Articular chondrocyte of knee joint (primary cell): ENCODE measurements around the gene TYK2. TPM values are rescaled to one million over a fixed set of nuclear protein-coding genes. Genes with fewer than 3 reads are reported as not detected.

ENCODE experiments used
- small RNA-seq: library from RNA; depleted of rRNA; stranded (forward); fragments of <200 nt; gene quantifications from one replicate; pipeline ENCODE3, GENCODE V24; 2012
- total RNA-seq: library from RNA; depleted of rRNA; stranded (reverse); fragments of >200 nt; gene quantifications from 2 replicates; pipeline ENCODE4 v1.2.3, GENCODE V29; 2012

TYK2 gene
- total RNA-seq = 41.3 and 46.0 TPM in 2 replicates

DNA sequence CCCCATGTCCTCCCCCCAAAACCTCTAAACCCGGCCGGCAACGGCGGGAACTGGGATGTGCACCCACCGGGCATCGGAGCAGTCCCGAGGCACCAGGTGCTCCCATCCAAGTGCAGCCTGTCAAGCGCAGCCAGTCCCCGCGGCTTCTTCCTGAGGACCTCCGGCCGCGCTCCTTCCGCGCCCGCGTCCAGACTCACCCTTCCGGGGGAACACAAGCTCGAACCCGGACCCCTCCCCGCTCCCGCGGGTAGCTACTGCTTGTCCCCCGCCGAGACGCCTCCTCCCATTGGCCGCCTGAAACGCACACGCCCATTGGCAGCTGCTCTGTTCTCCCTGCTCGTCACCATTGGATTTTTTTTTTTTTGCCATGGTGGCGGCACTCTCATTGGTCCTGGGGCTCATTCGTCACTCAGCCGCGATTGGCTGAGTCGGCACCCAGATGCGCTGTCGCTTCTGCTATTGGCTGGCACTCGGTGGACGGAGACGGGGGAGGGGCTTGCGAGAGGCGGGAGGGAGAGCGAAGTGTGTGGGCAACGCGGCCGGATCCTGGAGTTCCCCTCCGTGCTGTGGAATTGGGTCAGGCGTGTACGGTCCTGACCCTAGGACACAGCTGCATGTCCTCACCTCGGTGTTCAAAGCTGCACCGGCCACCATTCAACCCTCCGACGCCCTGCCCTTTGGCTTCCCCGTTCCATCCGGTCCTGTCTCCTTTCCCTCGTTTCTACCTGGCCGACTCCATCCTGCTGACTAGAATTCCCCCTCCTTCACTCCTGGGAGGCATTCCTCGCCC lies at the start of gene TYK2:
TSS of gene TYK2 (minus strand) at position 260 of the 790 bp plus-strand sequence. CDS start 2,166 bp downstream, outside the sequence.

DNA sequence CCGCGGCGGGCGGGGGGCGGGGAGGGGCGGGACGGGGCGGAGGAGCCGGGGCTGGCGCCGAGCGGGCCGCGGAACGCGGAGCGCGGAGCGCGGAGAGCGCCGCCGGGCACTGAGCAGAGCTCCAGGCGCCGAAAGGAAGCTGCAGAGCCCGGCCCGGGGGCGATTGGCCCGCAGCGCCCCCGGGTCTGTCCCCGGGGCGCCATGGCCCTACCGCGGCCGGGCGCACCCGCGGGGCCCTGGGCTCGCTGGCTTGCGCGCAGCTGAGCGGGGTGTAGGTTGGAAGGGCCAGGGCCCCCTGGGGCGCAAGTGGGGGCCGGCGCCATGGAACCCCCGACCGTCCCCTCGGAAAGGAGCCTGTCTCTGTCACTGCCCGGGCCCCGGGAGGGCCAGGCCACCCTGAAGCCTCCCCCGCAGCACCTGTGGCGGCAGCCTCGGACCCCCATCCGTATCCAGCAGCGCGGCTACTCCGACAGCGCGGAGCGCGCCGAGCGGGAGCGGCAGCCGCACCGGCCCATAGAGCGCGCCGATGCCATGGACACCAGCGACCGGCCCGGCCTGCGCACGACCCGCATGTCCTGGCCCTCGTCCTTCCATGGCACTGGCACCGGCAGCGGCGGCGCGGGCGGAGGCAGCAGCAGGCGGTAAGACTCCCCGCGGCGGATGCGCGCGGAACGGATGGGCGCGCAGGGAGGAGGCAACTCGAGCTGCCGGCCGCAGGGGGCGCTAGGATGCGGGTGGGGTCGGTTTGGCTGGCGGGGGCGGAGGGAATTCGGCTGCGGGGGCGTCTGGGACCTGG lies 40.3 kb upstream of the TYK2 start, which contains the start of gene PDE4A:
TSS of gene PDE4A (plus strand) at position 95 of the 796 bp plus-strand sequence. CDS start at position 322, 227 bp downstream.

DNA sequence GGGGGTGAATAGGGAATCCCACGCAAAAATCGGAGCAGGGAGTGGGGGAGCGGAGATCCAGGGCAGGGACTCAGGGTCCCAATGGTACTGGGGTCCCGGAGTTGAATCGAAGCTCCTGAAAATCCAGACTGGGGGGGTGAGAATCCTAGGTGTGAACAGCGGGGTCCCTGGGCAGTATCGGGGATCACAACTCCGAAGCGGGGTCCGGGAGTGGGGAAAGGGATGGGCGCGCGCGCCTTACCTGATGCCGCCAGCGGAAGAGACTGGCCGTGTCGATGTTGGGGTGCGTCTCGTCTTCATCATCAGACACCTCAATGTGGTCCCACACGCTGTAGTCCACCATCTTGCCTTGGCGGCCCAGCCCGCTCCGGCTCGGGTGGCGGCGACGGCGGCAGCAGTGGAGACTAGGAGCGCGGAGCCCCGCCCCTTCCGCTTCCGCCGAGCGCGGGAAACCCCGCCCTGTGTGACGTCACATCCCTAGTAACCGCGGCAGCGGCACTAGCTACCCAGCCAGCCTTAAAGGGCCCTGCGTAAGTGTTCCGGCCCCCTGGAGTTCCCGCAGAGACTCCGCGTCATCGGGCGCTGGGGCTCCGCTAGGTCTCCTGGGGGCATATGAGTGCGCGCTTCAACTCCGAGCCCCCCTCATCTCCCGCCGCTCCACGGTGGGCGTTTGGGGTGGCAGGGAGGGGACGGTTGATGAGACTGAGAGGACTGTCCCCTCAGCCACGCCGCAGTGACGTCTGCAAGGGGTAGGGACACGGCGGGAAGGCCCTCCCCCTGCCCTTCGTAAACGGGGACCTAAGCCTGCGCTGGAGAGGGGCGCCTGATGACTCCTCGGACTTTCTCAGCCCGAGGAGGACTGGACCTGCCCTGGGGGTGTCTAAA lies 23.0 kb upstream of the TYK2 start, which contains the start of gene CDC37:
TSS of gene CDC37 (minus strand) at position 406 of the 885 bp plus-strand sequence. CDS start at position 343, 63 bp downstream.

DNA sequence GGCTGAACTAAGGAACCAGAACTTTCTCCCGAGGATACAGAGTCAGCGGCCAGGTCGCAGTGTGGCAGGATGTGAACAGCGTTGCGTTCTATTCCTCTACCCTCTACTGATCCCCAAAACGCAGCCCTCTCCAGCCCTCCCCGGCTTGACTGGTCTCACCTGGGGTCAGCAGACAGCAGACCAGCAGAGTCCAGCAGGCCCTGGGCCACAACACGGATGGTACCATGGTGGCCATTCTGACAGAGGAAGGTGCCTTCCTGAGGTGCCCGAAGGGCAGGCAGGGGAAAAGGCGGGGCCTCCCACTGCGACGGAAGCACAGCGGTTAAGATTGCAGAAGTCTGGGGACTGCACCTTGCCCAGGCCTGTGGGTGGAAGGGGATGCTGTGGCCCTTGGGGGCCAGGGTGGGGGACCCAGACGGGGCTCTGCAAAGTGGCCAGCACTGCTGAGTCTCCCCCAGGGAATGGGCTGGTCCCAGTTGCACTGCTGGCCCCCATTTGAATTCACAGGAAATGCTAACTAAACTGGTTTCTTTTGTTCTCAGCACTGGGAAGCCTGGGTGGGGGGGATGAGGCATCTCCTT lies 40.9 kb downstream of the TYK2 start, which contains the start of gene ICAM3:
TSS of gene ICAM3 (minus strand) at position 245 of the 581 bp plus-strand sequence. CDS start at position 235, 10 bp downstream.

DNA sequence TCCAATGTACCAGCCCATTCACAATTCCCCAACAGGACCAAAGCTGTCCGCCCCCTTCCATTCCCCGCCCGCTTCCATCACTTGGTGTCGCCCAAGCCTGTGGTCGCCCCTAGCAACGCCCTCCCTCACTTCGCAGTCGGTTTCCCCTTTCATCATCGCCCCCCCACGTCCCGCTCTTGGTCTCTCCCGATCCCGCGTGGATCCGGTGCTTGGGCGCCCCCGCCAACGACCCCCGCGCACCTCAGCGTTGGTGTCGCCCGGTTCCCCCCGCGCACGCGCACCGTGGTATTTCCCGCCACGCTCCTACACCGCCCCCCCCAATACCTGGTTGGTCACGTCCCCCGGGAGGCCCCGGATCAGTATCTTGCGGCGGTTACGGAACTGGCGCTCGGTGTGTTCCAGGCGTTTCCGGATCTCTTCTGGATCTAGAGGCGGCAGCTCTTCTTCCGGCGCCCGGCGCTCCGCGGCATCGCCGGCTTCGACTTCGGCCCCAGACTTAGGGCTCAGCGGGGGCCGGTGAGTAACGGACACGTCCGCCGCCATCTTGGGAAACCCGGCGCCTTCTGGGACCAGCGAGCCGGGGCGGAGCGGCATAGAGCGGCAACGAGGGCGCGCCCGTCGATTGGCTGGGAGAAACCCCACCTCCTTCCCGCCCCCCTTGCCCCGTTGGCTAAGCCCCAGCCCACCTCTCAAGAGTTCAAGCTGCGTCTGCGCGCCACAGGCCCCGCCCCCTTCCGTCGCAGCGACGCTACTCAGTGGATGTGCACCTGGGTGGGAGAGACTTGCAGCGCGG lies 47.2 kb downstream of the TYK2 start, which contains the start of gene RAVER1:
TSS of gene RAVER1 (minus strand) at position 565 of the 793 bp plus-strand sequence. CDS start at position 543, 22 bp downstream.

DNA sequence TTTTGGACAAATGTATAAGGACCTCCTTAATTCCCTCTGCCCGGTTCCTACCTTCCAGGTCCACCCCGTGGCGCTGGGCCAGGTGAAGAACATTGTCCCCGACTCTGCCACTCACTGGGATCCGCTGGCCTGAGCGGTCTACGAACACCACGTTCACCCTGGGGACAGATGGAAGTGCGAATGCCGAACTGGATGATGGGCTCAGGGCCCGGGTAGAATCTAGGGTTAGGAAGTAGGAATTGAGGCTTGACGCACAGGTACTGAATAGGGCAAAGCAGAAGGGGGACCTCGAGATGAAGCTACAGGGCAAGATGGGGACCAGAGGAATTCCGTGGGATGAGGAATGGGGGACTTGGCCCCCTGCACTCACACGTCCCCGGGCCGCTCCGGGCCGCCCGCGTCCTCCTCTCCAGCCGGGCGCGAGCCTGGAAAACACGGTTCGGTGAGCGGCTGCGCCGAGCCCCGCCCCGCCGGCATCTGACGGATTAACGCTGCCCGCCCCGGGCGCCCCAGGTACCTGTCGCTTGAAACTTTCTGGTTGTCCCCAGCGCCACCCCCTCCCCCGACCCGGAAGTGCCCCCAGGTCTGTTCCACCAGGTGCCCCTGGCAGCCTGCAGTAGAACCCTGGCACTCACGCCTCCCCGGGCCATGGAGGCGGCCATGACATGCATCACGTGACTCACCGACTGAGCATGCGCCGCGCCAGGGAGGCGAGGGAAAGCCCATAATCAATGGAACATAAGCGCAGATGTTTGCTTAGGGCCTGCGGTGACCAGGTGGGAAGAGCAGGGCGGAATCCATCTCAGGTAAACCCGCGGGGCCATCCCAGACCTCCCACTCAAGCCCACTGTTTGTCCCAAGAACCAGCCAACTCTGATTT lies 64.8 kb downstream of the TYK2 start, which contains the start of gene FDX2:
TSS of gene FDX2 (minus strand) at position 681 of the 880 bp plus-strand sequence. CDS start at position 662, 19 bp downstream.

DNA sequence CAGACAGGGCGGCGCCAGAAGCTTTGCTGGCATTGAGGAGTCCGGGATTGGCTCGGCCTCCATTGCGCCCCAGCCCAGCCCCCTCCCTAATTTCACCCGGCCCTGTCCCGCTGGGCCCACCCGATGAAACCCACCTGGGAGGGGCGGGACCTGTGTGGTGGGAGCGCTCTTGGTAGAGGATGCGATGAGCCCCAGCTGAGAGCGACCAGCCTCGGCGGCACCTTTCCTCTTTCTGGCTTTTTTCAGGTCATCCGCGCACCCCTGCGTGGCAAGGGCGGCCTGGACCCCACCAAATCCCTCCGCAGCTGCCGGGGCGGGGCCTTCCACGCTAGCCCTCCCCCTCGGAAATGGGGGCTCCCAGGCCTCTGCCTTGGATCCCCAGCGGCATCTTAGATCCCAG lies 70.9 kb downstream of the TYK2 start, which contains the start of gene ZGLP1:
TSS of gene ZGLP1 (minus strand) at position 393 of the 400 bp plus-strand sequence.

Small RNA genes lying within 50 kb of the gene (small RNA-seq; reads per million reads assigned to genes)
- gene AC011511.1 = not detected
- not detected for gene AC011511.4

Other genes starting within 250 kb of the TYK2 start
- 43.0 and 48.3 TPM in 2 replicates for gene DNMT1, start 185.6 kb downstream of the TYK2 start, total RNA-seq
- gene S1PR2, start 149.2 kb downstream of the TYK2 start, total RNA-seq = 15.5 and 17.2 TPM in 2 replicates
- gene MRPL4, start 128.4 kb downstream of the TYK2 start, total RNA-seq = 25.6 and 30.3 TPM in 2 replicates
- 33.3 and 41.0 TPM in 2 replicates for gene ICAM1, start 109.5 kb downstream of the TYK2 start, total RNA-seq
- gene ICAM4, start 93.6 kb downstream of the TYK2 start, total RNA-seq = 0.13 and 0.32 TPM in 2 replicates
- under 0.01 and 0.13 TPM in 2 replicates for gene ICAM5, start 90.6 kb downstream of the TYK2 start, total RNA-seq
- gene ZGLP1, start 70.8 kb downstream of the TYK2 start, total RNA-seq = 0.13 and 0.32 TPM in 2 replicates
- gene FDX2, start 64.6 kb downstream of the TYK2 start, total RNA-seq = 18.4 and 19.8 TPM in 2 replicates
- 7.6 and 10.8 TPM in 2 replicates for gene RAVER1, start 47.0 kb downstream of the TYK2 start, total RNA-seq
- 5.1 and 5.4 TPM in 2 replicates for gene ICAM3, start 40.9 kb downstream of the TYK2 start, total RNA-seq
- gene CDC37, start 23.0 kb upstream of the TYK2 start, total RNA-seq = 122 and 138 TPM in 2 replicates
- 5.3 and 6.8 TPM in 2 replicates for gene PDE4A, start 40.0 kb upstream of the TYK2 start, total RNA-seq
- 51.2 and 55.7 TPM in 2 replicates for gene KEAP1, start 122.8 kb upstream of the TYK2 start, total RNA-seq
- under 0.01 and 0.13 TPM in 2 replicates for gene S1PR5, start 136.9 kb upstream of the TYK2 start, total RNA-seq
- gene ATG4D, start 163.3 kb upstream of the TYK2 start, total RNA-seq = 6.1 and 7.0 TPM in 2 replicates
- gene KRI1, start 185.4 kb upstream of the TYK2 start, total RNA-seq = 6.1 and 6.8 TPM in 2 replicates
- gene CDKN2D, start 188.4 kb upstream of the TYK2 start, total RNA-seq = 3.7 and 3.8 TPM in 2 replicates
- gene AP1M2, start 206.7 kb upstream of the TYK2 start, total RNA-seq = not detected in 2 replicates
- 42.2 and 44.1 TPM in 2 replicates for gene SLC44A2, start 245.0 kb upstream of the TYK2 start, total RNA-seq